HG03095 (cell line): ENCODE results near the gene RNF208.
"Not testable (repeated sequence)": the region's sequence is repeated elsewhere in the genome, so short reads cannot be mapped to it uniquely, and the experiment has no call there.

ENCODE experiments used
- ATAC-seq: cut with Tn5 transposase; IDR thresholded peaks from one replicate; pipeline ENCODE4 v1.9.1; 2021; ENCODE audit warnings: moderate library complexity; ENCODE audit not compliant: unreplicated experiment

The RNF208 gene

DNA sequence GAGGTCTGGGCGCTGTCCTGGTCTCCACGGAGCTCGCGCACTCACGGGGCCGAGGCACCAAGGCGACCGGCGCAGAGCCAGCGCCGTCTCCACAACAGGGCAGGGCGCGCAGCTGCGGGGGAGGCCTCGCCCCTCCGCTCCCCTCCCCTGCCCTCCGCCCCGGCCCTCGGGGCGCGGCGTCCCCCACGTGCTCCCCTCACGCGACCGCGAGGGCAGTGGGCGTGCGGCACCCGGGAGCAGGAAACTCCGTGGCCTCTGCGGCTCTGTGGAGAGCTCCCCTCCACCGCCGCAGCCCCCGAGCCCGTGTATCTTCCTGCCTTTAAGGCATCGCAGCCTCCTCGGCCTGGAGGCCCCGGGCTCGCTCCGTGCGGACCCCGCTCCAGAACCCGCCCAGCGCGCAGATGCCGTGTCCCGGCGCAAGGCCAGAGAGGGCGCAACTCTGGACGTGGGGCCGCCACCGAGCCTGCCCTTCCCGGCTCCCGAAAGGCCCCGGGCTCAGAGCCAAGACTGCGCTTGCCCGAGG, 18.3 kb upstream of the RNF208 start:
- peak; percentile 10 for ATAC-seq

DNA sequence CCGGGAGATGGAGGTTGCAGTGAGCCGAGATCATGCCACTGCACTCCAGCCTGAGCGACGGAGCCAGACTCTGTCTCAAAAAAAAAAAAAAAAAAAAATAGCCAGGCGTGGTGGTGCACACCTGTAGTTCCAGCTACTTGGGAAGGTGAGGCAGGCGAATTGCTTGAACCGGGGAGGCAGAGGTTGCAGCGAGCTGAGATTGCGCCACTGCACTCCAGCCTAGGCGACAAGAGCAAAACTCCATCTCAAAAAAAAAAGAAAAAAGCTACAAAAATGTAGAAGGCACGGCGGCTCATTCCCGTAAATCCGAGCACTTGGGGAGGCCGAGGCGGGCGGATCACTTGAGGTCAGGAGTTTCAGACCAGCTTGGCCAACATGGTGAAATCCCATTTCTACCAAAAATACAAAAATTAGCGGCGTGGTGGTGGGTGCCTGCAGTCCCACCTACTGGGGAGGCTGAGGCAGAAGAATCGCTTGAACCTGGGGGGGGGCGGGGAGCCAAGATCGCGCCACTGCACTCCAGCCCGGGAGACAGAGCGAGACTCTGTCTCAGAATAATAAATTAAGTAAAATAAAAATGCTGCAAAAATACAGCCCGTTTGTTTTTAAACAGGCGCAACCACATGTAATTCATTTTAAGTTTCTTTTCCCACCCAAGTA, 17.6 kb upstream of the RNF208 start:
- ATAC-seq, result not testable (repeated sequence)

DNA sequence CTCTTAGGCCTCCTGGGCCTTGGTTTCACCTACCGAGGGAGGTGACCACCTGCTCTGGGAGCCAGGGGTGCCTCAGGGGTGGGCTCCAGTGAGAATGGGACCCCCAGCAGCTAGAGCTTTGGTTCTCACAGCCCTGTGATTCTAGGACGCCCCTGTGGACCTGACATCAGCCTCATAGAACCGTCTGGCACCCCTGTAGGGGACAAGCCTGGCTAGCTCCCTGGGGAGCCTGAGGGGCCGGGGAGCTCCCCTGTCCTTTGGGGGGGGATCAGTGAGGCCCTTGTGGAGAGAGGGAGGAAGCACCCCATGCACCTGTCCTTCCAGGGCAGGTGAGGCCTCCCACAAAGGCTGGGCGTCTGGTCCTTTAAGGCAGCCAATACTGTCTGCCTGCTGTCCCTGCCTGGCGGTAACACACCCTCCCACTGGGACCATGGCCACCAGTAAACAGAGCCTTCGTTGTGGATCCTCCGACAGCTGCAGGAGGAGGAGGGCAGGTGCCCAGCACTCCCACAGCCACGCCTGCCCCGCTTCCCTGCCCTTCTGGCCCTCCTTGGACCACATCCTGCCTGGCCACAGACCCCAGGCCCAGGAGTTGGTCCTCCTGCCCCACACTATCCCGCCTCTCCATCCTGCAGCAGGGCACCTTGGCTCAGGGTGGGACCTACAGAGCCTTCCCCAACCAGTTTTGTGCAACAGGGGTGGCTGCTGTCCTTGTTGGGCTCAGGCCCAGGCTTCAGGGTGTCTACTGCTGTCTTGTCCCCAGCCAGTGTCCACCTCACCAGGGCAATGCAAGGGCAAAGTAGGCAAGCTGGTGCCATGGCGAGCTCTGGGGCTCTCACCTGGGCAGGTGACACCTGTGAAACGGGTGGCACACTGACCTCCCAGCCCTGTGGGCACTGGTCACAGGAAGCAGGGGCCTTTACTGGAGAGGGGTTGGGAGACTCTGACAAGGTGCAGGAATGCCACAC, 16.0 kb upstream of the RNF208 start:
- ATAC-seq, result no peak

DNA sequence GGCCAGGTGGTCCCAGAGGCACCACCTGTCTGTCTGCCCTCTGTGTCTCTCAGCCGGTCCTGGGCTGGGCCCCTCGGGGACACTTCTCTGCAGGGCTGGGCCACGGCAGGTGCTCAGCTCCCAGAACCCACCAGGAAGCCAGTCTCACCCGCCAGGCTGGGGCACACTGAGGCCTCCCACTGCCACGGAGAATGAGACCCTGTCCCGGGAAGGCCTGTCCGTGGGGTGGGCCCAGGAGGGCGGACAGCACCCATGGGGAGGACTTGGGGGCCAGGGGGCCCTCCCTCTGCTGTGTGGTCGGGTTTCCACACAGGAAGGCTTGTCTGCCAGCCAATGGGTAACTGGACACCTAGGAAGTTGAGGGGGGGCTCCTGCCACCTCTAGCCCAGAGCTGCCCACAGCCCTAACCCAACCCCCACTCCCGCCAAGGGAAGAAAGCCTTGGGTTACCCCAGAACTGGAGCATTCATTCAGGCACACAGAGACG, 14.9 kb upstream of the RNF208 start:
- no peak for ATAC-seq

DNA sequence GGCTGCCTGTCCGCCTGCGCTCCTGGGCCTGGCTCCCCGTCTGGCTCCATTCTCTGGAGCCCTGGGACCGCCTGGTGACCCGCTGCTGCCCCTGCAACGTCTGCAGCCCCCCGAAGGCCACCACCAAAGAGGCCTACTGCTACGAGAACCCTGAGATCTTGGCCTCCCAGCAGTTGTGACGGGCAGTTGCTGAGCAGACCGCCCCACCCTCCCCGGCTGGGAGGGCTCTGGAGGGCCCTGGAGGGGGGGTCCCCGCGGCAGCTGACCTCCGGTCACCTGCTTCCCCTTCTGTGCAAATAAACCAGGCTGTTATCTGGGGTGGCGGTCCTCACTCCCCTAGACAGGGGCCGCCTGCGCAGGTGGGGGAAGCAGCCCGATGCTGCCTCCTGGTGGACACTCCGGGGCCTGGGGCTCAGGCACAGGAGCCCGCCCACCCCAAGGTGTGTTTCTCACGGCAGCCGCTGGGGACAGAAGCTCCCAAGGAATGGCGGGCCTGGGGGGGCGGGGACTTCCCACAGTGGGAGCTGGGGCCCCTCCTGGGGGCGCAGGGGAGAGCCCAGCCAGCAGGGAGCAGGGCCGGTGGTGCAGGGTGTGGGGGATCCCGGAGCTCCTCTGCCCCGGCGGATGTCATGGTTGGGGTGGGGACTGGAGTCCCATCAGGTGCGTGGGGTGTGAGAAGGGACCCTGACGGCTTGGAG, 14.3 kb upstream of the RNF208 start:
- peak; percentile 20 for ATAC-seq

DNA sequence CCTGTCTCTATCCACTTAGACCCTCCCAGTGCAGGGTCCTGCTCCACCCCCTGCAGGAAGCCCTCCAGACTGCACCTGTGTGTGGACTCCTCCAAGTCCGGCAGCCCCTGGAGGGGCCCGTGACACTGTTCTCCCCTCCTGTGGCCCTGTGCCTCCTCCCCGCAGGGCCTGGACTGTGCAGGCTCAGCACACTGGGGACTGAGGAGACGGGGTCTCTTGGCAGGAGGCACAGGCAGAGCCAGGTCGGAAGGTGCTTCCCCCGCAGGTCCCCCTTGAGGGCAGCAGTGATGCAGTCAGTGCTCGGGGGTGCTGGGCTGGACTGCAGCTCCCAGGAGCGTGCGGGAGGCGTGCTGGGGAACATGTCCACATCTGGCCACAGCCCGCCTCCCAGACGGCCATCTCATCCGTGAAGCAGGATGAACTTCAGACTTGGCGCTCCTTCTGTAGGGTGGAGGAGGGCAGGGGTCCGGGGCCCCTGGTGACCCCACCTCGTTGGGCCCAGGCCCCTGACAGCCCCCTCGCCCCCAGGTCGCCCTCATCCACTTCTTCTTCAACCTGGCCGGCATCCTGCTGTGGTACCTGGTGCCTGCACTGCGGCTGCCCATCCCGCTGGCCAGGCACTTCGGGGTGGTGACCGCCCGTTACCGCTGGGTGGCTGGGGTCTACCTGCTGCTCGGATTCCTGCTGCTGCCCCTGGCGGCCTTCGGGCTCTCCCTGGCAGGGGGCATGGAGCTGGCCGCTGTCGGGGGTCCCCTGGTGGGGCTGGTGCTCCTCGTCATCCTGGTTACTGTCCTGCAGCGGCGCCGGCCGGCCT, 13.6 kb upstream of the RNF208 start:
- ATAC-seq, result no peak

DNA sequence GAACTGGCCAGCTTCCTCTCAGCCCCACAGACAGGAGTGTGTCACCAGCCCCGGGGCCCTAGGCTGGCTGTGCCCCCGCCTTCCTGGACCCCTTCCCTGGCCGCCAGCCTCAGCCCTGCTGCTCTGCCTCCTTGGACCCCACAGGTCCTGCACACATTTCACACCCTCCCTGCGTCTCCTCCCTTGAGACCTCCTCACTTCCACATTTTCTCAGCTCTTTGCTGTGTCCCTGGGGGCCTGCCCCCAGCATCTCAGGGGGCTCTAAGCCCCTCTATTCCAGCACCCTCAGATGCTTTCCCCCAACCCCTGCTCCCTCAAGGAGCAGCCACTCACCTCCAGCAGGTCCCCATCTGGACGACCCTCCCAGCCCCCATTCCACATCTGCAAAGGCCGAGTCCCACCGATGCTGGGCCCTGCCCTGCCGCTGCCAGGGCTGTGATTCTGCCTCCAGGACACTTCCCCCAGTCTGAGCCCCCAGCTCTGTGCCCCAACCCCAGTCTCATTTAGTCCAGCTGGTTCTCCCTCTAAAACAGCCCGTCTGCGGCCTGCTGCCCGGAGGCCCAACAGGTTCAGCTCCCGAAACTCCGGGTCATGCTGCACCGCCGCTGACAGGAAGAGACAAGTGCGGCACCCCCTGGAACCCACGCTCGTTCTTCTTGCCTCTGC, 12.9 kb upstream of the RNF208 start:
- ATAC-seq, result no peak

DNA sequence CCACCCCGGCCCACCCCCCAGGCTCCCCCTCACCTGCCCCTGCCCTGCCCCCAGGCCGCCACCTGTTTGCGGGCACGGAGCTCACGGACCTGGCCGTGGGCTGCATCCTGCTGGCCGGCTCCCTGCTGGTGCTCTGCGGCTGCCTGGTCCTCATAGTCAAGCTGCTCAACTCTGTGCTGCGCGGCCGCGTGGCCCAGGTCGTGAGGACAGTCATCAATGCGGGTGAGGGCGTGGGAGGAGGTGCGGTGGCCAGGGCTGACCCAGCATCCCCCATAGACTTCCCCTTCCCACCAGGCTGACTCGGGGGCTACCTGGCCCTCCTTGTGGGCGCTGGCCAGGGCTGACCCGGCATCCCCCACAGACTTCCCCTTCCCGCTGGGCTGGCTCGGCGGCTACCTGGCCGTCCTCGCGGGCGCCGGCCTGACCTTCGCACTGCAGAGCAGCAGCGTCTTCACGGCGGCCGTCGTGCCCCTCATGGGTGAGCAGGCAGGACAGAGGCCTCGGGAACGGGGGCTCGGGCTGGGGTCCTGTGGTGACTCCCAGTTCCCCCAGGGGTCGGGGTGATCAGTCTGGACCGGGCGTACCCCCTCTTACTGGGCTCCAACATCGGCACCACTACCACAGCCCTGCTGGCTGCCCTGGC, 12.1 kb upstream of the RNF208 start:
- no peak for ATAC-seq

DNA sequence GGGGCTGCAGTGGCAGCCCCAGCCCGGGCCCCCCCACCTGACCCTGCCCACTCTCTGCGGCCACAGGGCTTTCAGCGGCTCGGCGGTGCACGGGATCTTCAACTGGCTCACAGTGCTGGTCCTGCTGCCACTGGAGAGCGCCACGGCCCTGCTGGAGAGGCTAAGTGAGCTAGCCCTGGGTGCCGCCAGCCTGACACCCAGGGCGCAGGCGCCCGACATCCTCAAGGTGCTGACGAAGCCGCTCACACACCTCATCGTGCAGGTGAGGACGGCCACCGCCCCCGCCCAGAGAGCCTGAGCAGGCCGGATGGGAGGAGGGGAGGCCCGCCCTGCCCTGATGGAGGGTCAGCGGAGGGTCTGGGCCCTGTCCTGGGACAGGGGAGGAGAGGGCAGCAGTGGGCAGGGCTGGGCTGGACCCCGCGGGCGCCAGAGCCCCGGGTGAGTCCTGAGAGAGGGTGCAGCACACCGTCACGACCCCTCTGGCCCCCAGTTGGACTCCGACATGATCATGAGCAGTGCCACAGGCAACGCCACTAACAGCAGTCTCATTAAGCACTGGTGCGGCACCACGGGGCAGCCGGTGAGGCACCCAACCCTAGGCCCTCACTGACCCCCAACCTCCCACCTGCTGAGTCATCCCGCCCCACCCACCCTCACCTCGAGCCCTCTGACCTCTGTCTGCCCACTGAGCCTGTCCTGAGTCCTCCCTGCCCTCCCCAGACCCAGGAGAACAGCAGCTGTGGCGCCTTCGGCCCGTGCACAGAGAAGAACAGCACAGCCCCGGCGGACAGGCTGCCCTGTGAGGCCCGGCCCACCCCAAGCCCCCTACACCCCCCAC, 11.3 kb upstream of the RNF208 start:
- no peak for ATAC-seq

DNA sequence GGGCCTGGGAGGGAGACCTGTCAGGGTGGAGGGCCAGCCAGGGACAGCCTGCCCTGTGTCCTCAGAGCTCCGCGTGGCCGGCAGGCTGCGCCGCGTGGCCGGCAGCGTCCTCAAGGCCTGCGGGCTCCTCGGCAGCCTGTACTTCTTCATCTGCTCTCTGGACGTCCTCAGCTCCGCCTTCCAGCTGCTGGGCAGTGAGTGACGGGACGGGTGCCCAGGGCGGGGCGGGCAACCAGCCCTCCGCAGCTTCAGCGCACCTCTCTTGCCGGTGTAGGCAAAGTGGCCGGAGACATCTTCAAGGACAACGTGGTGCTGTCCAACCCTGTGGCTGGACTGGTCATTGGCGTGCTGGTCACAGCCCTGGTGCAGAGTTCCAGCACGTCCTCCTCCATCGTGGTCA, 10.5 kb upstream of the RNF208 start:
- ATAC-seq, result no peak

DNA sequence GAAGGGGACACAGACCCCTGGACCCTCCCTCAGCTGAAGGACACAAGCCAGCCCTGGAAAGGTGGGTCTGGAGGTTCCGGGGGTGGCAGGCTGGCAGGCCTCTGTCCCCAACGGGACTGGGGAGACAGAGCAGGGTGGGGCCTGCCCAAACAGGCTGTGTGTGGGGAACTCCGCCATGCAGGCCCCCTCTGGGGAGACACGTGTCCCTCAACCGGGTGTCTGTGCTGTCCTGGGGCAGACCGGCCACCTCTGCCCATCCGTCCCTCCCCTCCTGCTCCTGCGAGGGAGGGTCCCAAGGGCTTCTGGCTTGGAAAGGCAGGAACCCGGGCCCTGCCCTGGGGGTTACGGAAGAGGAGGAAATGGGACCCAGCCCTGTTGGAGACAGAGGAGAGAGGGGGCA, 10.1 kb upstream of the RNF208 start:
- ATAC-seq, result no peak

DNA sequence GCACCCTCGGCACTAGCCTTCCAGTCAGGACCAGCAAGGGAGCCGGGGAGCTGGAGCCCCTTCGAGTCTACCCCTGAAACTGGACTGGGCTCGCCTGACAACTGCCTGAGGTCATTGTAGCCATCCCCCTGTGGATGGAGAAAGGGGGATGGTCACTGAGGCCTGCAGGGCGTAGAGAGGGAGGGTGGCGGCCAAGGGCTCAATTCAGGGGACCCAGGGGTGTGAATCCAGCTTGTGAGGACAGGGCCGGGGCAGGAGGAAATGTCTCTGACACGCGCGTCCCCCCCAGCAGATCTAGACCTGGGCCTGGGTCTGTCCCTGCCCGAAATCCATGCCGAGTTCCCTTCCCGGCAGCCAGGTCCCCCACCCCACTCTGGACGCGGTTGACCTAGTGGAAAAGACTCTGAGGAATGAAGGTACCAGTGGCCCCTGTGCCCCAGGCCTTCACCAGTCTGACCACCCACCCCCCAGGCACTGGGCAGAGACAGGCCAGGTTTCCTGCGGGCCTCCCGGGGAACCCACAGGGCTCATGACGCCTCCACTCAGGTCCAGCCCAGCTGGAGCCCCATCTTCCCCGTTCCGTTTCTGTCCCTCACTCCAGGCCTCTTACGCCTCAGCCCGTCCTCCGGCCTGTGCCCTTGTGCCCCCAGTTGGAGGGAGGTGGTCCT, 9.5 kb upstream of the RNF208 start:
- no peak for ATAC-seq

DNA sequence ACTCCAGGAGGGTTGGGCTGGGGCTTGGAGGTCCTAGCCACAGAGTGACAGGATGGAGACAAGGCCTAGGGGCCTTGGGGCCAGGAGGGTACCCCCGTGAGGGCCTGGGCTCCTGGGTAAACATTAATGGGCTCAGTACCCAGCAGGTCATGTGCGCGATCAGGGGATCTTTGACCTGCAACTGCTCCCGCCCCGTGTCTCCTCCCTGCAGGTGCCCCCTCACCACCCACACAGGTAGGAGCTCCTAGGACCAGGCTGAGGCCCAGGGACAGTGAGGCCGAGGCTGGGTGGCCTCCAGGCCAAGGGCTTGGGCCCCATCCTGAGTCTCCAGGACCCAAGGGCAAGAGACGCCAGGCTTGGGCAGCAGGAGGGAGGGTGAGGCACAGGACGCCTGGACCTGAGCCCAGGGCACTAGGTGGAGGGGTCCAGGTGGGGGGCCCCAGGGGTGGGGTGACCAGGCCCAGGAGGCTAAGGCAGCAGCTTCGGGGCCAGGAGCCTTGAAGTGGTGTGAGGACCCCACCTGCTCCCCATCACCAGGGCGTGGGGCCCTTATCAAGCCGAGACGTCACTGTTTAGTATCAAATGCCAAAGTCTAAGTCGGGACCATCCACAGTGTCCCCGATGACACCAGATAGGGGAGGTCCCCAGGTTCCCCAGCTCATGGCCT, 8.8 kb upstream of the RNF208 start, which contains the start of gene SLC34A3:
Gene SLC34A3, plus strand, starts transcription at position 197 of the 667 bp plus-strand sequence. CDS start 802 bp downstream, outside the sequence.
- ATAC-seq, result no peak

DNA sequence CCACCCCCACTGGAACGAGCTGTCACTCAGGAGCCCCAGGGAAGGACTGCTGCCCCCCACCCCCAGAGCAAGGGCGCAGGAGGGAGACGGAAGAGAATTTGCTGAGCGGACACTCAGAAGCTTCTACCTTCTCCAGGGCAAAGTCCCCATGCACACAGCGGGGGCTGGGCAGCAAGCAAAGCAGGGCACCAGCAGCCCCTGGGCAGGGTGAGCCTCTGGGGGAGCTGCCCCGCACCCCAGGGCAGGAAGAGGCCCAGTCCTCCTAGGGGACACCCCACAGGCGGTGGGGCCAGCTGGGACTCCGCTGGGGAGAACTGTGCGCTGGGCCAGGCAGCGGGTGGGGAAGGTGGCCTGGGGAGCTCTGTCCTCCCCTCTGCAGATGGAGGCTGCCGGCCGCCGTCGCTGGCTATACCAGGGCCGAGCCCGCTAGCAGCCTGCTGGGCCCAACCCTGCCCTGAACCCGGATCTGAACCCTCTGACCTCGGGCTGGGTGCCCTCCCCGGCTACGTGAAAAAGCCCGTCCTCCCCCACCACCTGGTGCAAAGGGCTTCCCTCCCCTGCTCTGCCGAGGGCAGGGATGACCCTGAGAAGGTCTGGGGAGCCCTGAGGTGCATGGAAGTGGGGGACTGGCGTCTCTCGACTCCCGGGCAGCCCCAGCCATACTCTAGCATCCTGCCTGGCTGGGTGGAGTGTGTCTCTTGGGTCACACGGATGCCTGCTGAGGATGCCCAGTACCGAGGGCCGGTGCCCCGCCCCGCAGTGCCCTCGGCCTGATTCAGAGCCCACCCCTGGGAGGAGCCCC, 8.1 kb upstream of the RNF208 start:
- ATAC-seq, result no peak

DNA sequence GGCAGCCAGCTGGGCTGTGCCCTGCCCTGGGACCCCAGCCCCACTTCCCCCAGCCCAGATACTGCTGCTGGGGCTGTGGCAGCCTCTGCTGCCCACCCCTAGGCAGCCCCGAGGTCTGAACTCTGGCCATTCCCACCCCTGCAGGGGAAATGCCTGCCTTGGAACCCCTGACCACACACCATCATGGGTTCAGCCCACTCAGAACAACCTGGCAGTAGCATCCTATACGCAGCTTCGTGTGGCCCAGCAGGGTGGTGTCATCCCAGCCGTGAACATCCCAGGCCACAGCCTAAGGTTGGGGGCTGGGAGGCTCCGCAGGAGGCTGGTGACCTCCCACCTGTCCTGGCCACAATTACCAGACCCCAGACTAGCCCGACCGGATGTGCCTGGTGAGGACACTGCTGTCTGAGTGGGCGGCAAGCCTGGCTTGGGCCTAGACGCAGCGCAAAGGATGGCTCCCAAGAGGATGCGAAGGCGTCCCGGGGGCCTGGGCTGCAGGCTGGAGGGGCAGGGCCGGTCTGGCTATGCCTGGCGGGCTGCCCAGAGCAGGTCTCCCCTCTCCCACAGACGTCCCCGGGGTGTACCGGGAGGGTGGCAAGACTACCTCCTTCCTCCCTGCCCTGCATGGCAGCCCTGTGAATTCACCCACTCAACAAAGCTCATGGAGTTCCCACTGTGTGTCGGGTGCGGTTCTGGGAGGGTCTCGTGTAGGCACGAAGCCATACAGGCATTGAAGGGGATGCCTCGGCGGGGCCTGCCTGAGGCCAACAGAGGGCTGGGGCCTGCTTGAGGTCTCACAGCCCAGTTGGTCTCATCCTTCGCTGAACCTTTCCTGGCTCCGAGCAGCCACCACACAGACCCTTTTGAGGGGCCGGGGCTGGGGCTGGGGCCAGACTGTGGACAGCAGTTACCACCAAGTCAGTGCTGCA, 7.2 kb upstream of the RNF208 start:
- ATAC-seq, result no peak
